ENCODE measurements around the gene INPP5A. TPM values are rescaled to one million over a fixed set of nuclear protein-coding genes. Genes with fewer than 3 reads are reported as not detected.

INPP5A gene
- total and polyA plus RNA-seq, 9 of the 15 experiments (the other 6 are each of a cell fraction or from before 2014, with no cell fraction given) = 0.66 to 11.6 (median 7.7) TPM

DNA sequence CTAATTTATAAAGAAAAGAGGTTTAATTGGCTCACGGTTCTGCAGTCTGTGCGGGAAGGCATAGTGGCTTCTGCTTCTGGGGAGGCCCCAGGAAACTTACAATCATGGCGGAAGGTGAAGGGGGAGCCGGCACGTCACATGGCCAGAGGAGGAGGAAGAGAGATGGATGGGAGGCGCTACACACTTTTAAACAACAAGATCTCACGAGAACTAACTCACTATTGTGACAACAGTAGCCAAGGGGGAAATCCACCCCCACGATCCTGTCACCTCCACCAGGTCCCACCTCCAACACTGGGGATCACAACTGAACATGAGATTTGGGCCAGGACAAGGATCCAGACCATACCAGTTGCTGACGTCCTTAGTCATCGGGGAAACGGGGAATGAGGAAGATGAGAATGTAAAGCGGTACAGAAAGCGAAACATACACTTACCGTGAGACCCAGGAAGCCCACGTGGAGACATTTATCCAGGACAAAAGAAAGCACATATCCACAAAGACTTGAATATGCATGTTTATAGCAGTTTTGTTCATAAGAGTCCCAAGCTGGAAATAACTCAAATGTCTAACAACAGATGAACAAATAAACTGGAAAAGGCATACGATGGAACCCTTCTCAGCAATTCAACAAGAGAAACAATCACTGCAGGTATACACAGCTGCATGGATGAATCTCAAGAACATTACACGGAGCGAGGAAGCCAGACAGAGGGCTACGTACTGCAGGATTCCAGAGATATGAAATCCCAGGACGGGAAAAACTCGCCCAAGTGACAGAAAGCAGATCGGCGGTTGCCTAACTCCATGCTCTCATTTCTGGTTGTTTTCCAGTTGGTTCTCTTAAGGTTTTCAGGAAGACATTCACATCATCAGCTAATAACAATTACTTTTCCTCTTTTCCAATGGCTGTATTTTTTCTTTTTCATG, 26.2 kb upstream of the INPP5A start (continued):
- TF ChIP-seq CCNT2 (IDR thresholded peaks at IDR 0.05; ENCODE audit: borderline replicate concordance, extremely low read depth, insufficient read length, low read depth, low read length) (no peak), TAF15 (IDR thresholded peaks at IDR 0.05; ENCODE audit: low read depth, low read length) (no peak), SNRNP70 (optimal IDR thresholded peaks at IDR 0.05; ENCODE audit: low read depth, low read length) (no peak), RFX1 (IDR thresholded peaks at IDR 0.05) (peak; percentile 47), CC2D1A (IDR thresholded peaks at IDR 0.05) (no peak), YY1 (IDR thresholded peaks at IDR 0.05; ENCODE audit: borderline replicate concordance in 1 of 3, control insufficient read depth in 1 of 3, extremely low read depth in 1 of 3, insufficient read depth in 3 of 3, insufficient read length in 1 of 3, insufficient replicate concordance in 2 of 3, low read depth in 1 of 3, low read length in 2 of 3) (peak in 1 of 3 experiments; percentile 8), U2AF1 (optimal IDR thresholded peaks at IDR 0.05; ENCODE audit: low read depth, low read length) (no peak), ILF3 (IDR thresholded peaks at IDR 0.05; ENCODE audit: borderline replicate concordance) (no peak), POLR2AphosphoS5 (IDR thresholded peaks at IDR 0.05; ENCODE audit: control insufficient read depth, insufficient read depth, low read depth, low read length) (no peak), ZFX (CRISPR knock-in tag; IDR thresholded peaks at IDR 0.05) (no peak)
- TF ChIP-seq, protein P1, sequence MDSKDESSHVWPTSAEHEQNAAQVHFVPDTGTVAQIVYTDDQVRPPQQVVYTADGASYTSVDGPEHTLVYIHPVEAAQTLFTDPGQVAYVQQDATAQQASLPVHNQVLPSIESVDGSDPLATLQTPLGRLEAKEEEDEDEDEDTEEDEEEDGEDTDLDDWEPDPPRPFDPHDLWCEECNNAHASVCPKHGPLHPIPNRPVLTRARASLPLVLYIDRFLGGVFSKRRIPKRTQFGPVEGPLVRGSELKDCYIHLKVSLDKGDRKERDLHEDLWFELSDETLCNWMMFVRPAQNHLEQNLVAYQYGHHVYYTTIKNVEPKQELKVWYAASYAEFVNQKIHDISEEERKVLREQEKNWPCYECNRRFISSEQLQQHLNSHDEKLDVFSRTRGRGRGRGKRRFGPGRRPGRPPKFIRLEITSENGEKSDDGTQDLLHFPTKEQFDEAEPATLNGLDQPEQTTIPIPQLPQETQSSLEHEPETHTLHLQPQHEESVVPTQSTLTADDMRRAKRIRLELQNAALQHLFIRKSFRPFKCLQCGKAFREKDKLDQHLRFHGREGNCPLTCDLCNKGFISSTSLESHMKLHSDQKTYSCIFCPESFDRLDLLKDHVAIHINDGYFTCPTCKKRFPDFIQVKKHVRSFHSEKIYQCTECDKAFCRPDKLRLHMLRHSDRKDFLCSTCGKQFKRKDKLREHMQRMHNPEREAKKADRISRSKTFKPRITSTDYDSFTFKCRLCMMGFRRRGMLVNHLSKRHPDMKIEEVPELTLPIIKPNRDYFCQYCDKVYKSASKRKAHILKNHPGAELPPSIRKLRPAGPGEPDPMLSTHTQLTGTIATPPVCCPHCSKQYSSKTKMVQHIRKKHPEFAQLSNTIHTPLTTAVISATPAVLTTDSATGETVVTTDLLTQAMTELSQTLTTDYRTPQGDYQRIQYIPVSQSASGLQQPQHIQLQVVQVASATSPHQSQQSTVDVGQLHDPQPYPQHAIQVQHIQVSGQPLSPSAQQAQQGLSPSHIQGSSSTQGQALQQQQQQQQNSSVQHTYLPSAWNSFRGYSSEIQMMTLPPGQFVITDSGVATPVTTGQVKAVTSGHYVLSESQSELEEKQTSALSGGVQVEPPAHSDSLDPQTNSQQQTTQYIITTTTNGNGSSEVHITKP (IDR thresholded peaks at IDR 0.05; ENCODE audit: partially characterized antibody) = peak; percentile 42

Measured in K562 (cell line).